Stimulated activated CD4-positive, alpha-beta T cell treated with anti-CD3 and anti-CD28 coated beads, Interleukin-4, amount 100 ng/mL, for 1 hour (primary cell): Measurements from ENCODE around the gene BTBD9.

Source experiments
- DNase-seq: peaks from one replicate; pipeline ENCODE4 v3.0.0-alpha.2; 2020

Gene BTBD9

GRCh38 chr6:38169977-38170526, 469.7 kb downstream of the BTBD9 start:
- DNase-seq, result no peak

- DNase-seq, result no peak
Measured at GRCh38 chr6:38169221-38169976, 470.3 kb downstream of the BTBD9 start.

- no peak for DNase-seq
Measured at GRCh38 chr6:38168699-38169098, 471.0 kb downstream of the BTBD9 start.

GRCh38 chr6:38168126-38168525, 471.6 kb downstream of the BTBD9 start:
- DNase-seq, result no peak

- DNase-seq, result no peak
Measured at GRCh38 chr6:38167598-38167997, 472.1 kb downstream of the BTBD9 start.

- no peak for DNase-seq
Measured at GRCh38 chr6:38166411-38167240, 473.1 kb downstream of the BTBD9 start.

- DNase-seq, result no peak
Measured at GRCh38 chr6:38164671-38165108, 475.0 kb downstream of the BTBD9 start.

GRCh38 chr6:38164131-38164481, 475.6 kb downstream of the BTBD9 start:
- no peak for DNase-seq

GRCh38 chr6:38163186-38164130, 476.3 kb downstream of the BTBD9 start:
- no peak for DNase-seq

- DNase-seq, result no peak
Measured at GRCh38 chr6:38162493-38163185, 477.1 kb downstream of the BTBD9 start.

- DNase-seq, result no peak
Measured at GRCh38 chr6:38161754-38162492, 477.8 kb downstream of the BTBD9 start.

- no peak for DNase-seq
Measured at GRCh38 chr6:38161331-38161730, 478.4 kb downstream of the BTBD9 start.

GRCh38 chr6:38160831-38161230, 478.9 kb downstream of the BTBD9 start:
- no peak for DNase-seq

GRCh38 chr6:38159596-38159995, 480.1 kb downstream of the BTBD9 start:
- no peak for DNase-seq

GRCh38 chr6:38158762-38159350, 480.9 kb downstream of the BTBD9 start:
- DNase-seq, result no peak

GRCh38 chr6:38157905-38158304, 481.8 kb downstream of the BTBD9 start:
- no peak for DNase-seq

- DNase-seq, result no peak
Measured at GRCh38 chr6:38156818-38157565, 482.7 kb downstream of the BTBD9 start.

GRCh38 chr6:38155621-38156204, 484.0 kb downstream of the BTBD9 start:
- DNase-seq, result no peak

GRCh38 chr6:38155144-38155543, 484.6 kb downstream of the BTBD9 start:
- no peak for DNase-seq

GRCh38 chr6:38154731-38155130, 485.0 kb downstream of the BTBD9 start:
- DNase-seq, result no peak
